ENCODE data around the gene KATNAL2. TPM values are rescaled to one million over a fixed set of nuclear protein-coding genes. Genes with fewer than 3 reads are reported as not detected.
A peak's percentile ranks its signal among the peaks of the same experiment; 100 is the strongest.

KATNAL2 gene
- total and polyA plus RNA-seq, 7 donors, result 0.19 to 1.7 (median 0.30) TPM

- peaks cover 0 to 5% of the 10 kb centered on the region in 2 donors for H3K36me3 ChIP-seq (ENCODE audit: insufficient read depth in 1 of 2, low read depth in 1 of 2)
- ATAC-seq (no peak), DNase-seq (no peak)
- no peak overlapping the region for H3K4me3 ChIP-seq
- 98 to 99% (median 98%) methylated on average over 5 of the region's 5 CpGs for WGBS, 3 donors
- no peaks in the 10 kb centered on the region for H3K27me3 ChIP-seq (ENCODE audit: insufficient read depth in 3 of 3, low read length in 2 of 3)
- intact Hi-C loops (cut with DNase I), result loop anchor here in 1 of 2 donors (5.0 kb wide), 1 partner anchor 34 kb away; the partner anchor contains the start of gene IER3IP1
- H3K4me1 ChIP-seq, result peaks cover 37% of the 10 kb centered on the region
- TF ChIP-seq, protein P1, sequence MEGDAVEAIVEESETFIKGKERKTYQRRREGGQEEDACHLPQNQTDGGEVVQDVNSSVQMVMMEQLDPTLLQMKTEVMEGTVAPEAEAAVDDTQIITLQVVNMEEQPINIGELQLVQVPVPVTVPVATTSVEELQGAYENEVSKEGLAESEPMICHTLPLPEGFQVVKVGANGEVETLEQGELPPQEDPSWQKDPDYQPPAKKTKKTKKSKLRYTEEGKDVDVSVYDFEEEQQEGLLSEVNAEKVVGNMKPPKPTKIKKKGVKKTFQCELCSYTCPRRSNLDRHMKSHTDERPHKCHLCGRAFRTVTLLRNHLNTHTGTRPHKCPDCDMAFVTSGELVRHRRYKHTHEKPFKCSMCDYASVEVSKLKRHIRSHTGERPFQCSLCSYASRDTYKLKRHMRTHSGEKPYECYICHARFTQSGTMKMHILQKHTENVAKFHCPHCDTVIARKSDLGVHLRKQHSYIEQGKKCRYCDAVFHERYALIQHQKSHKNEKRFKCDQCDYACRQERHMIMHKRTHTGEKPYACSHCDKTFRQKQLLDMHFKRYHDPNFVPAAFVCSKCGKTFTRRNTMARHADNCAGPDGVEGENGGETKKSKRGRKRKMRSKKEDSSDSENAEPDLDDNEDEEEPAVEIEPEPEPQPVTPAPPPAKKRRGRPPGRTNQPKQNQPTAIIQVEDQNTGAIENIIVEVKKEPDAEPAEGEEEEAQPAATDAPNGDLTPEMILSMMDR (IDR thresholded peaks at IDR 0.05), result no peak
- H3K9me3 ChIP-seq, result no peaks in the 10 kb centered on the region
- no peak overlapping the region for H3K27ac ChIP-seq
Observed at GRCh38 chr18:47143153-47143552, 225.8 kb downstream of the KATNAL2 start.

- DNase-seq, result no peak
- no peak overlapping the region for H3K27ac ChIP-seq
- TF ChIP-seq, protein P1 (IDR thresholded peaks at IDR 0.05), result no peak
- ATAC-seq, result no peak
- H3K4me1 ChIP-seq, result peaks cover 41% of the 10 kb centered on the region
- peaks cover 0 to 5% of the 10 kb centered on the region in 2 donors for H3K36me3 ChIP-seq (ENCODE audit: insufficient read depth in 1 of 2, low read depth in 1 of 2)
- 79 to 88% (median 84%) methylated on average over 4 of the region's 4 CpGs for WGBS, 3 donors
- no peaks in the 10 kb centered on the region for H3K27me3 ChIP-seq (ENCODE audit: insufficient read depth in 3 of 3, low read length in 2 of 3)
- H3K9me3 ChIP-seq, result no peaks in the 10 kb centered on the region
- intact Hi-C loops (cut with DNase I), result loop anchor here in 1 of 2 donors (5.0 kb wide), 1 partner anchor 33 kb away; the partner anchor contains the start of gene IER3IP1
- H3K4me3 ChIP-seq, result no peak overlapping the region
Observed at GRCh38 chr18:47143899-47144485, 226.6 kb downstream of the KATNAL2 start.

- intact Hi-C loops (cut with DNase I), result no loop called here
- Histone ChIP-seq H3K9me3 (no peaks in the 10 kb centered on the region), H3K36me3 (ENCODE audit: insufficient read depth in 1 of 2, low read depth in 1 of 2) (peaks cover 0 to 5% of the 10 kb centered on the region in 2 donors), H3K27ac (no peak overlapping the region), H3K4me3 (no peak overlapping the region), H3K4me1 (peaks cover 43% of the 10 kb centered on the region), H3K27me3 (ENCODE audit: insufficient read depth in 3 of 3, low read length in 2 of 3) (no peaks in the 10 kb centered on the region)
- TF ChIP-seq, protein P1 (IDR thresholded peaks at IDR 0.05), result no peak
- DNase-seq (no peak), ATAC-seq (no peak)
- 71 to 82% (median 71%) methylated on average over 3 of the region's 3 CpGs for WGBS, 3 donors
Observed at GRCh38 chr18:47146206-47146605, 228.8 kb downstream of the KATNAL2 start.

GRCh38 chr18:47149457-47150028, 232.1 kb downstream of the KATNAL2 start:
- Histone ChIP-seq H3K9me3 (no peaks in the 10 kb centered on the region), H3K27me3 (ENCODE audit: insufficient read depth in 3 of 3, low read length in 2 of 3) (no peaks in the 10 kb centered on the region), H3K4me3 (peak overlapping the region; percentile 79), H3K4me1 (peaks cover 28% of the 10 kb centered on the region), H3K36me3 (ENCODE audit: insufficient read depth in 1 of 2, low read depth in 1 of 2) (peaks cover 0 to 22% of the 10 kb centered on the region in 2 donors), H3K27ac (peak overlapping the region; percentile 97)
- WGBS, 3 donors, result 15 to 19% (median 16%) methylated on average over 12 of the region's 12 CpGs
- DNase-seq, result no peak
- intact Hi-C loops (cut with DNase I), result no loop called here
- peak in 3 of 4 donors; percentile 3 to 22 (median 10) for ATAC-seq
- TF ChIP-seq, protein P1 (IDR thresholded peaks at IDR 0.05), result no peak

Data from psoas muscle (tissue), 8 donors.